WTC11 (cell line): Measurements from ENCODE around the gene CDC25B. TPM values are rescaled to one million over a fixed set of nuclear protein-coding genes. Genes with fewer than 3 reads are reported as not detected.

Source experiments
- ATAC-seq: fragments of 200-7000 bp; cut with Tn5 transposase; 2 replicates; pipeline ENCODE4 v1.10.0; 2021; ENCODE audit warnings: mild to moderate bottlenecking, moderate library complexity
- CTCF ChIA-PET: fragments of 300-600 bp; sonication (Branson Sonifier 250); formaldehyde crosslinking; loops from one replicate; lab custom pipeline; 2021; ENCODE audit warnings: antibody characterized with exemption; lab: Charles Lee
- POLR2A ChIA-PET: fragments of 350-600 bp; sonication (Branson Sonifier 250); formaldehyde crosslinking; loops from one replicate; lab custom pipeline; 2021; ENCODE audit warnings: antibody characterized with exemption; lab: Charles Lee
- DNase-seq: peaks from one replicate; pipeline ENCODE4 v3.0.0; 2021; ENCODE audit warnings: low spot score
- H3K27ac Mint-ChIP-seq: 2 replicates; pipeline ENCODE4 v1.8.0; 2021; ENCODE audit warnings: mixed read lengths
- H3K27me3 Mint-ChIP-seq: 2 replicates; pipeline ENCODE4 v1.8.0; 2021; ENCODE audit warnings: low read depth, mild to moderate bottlenecking, moderate library complexity, mixed read lengths
- H3K36me3 Mint-ChIP-seq: 2 replicates; pipeline ENCODE4 v1.8.0; 2021; ENCODE audit warnings: mixed read lengths
- H3K4me1 Mint-ChIP-seq: 2 replicates; pipeline ENCODE4 v1.8.0; 2022; ENCODE audit warnings: mixed read lengths
- H3K4me3 Mint-ChIP-seq: 2 replicates; pipeline ENCODE4 v1.8.0; 2021; ENCODE audit warnings: mild to moderate bottlenecking, moderate library complexity, mixed read lengths
- H3K9me3 Mint-ChIP-seq: 2 replicates; pipeline ENCODE4 v1.8.0; 2021; ENCODE audit warnings: mixed read lengths
- ELF4 ChIP-seq: sonication (generic); formaldehyde crosslinking; IDR thresholded peaks from 2 replicates; pipeline ENCODE4 v1.8.1; 2022; ENCODE audit warnings: low read depth, mild to moderate bottlenecking, moderate library complexity, missing genetic modification reagents
- EMX1 ChIP-seq: fragments of 250-450 bp; sonication (Bioruptor Pico); IDR thresholded peaks from 2 replicates; pipeline ENCODE4 v1.8.0; 2021; ENCODE audit warnings: mild to moderate bottlenecking
- ETV6 ChIP-seq: sonication (generic); formaldehyde crosslinking; IDR thresholded peaks from 2 replicates; pipeline ENCODE4 v1.8.1; 2022; ENCODE audit warnings: mild to moderate bottlenecking, missing genetic modification reagents
- NFE2L1 ChIP-seq: sonication (generic); formaldehyde crosslinking; IDR thresholded peaks from 2 replicates; pipeline ENCODE4 v1.8.1; 2023; ENCODE audit warnings: missing genetic modification reagents
- NR2C2 ChIP-seq: sonication (generic); formaldehyde crosslinking; IDR thresholded peaks from 2 replicates; pipeline ENCODE4 v1.8.0; 2022; ENCODE audit warnings: mild to moderate bottlenecking, missing genetic modification reagents
- ZBTB21 ChIP-seq: sonication (generic); formaldehyde crosslinking; IDR thresholded peaks from 2 replicates; pipeline ENCODE4 v1.8.1; 2023; ENCODE audit warnings: mild to moderate bottlenecking, missing genetic modification reagents, borderline replicate concordance
- ZNF219 ChIP-seq: sonication (generic); formaldehyde crosslinking; IDR thresholded peaks from 2 replicates; pipeline ENCODE4 v1.8.0; 2023; ENCODE audit warnings: missing genetic modification reagents, mild to moderate bottlenecking, borderline replicate concordance
- ZNF263 ChIP-seq: sonication (generic); formaldehyde crosslinking; IDR thresholded peaks from 2 replicates; pipeline ENCODE4 v1.8.1; 2022; ENCODE audit warnings: low read depth, mild to moderate bottlenecking, moderate library complexity, missing genetic modification reagents
- total RNA-seq: library from RNA; stranded (reverse); gene quantifications from 3 replicates; pipeline ENCODE4 v1.2.3, GENCODE V29; 2021
- TF ChIP-seq, protein P1 (sequence below): sonication (generic); formaldehyde crosslinking; IDR thresholded peaks from 2 replicates; pipeline ENCODE4 v1.8.1; 2023; ENCODE audit warnings: mild to moderate bottlenecking, moderate library complexity, missing genetic modification reagents
- TF ChIP-seq, protein P2 (sequence below): sonication (generic); formaldehyde crosslinking; IDR thresholded peaks from 2 replicates; pipeline ENCODE4 v1.8.1; 2022; ENCODE audit warnings: low read depth, mild to moderate bottlenecking, moderate library complexity, missing genetic modification reagents, borderline replicate concordance
- TF ChIP-seq, protein P3 (sequence below): sonication (generic); formaldehyde crosslinking; IDR thresholded peaks from 2 replicates; pipeline ENCODE4 v1.8.1; 2023; ENCODE audit warnings: mild to moderate bottlenecking, missing genetic modification reagents
- TF ChIP-seq, protein P4 (sequence below): fragments of 200-600 bp; IDR thresholded peaks from 2 replicates; pipeline ENCODE4 v1.8.0; 2022; ENCODE audit warnings: antibody characterized with exemption
- TF ChIP-seq, protein P5 (sequence below): sonication (generic); formaldehyde crosslinking; IDR thresholded peaks from 2 replicates; pipeline ENCODE4 v1.8.0; 2022; ENCODE audit warnings: mild to moderate bottlenecking, missing genetic modification reagents
- TF ChIP-seq, protein P6 (sequence below): sonication (generic); formaldehyde crosslinking; IDR thresholded peaks from 2 replicates; pipeline ENCODE4 v1.8.0; 2023; ENCODE audit warnings: mild to moderate bottlenecking, missing genetic modification reagents
- TF ChIP-seq, protein P7 (sequence below): sonication (generic); formaldehyde crosslinking; IDR thresholded peaks from 2 replicates; pipeline ENCODE4 v1.8.0; 2022; ENCODE audit warnings: mild to moderate bottlenecking, missing genetic modification reagents
- TF ChIP-seq, protein P8 (sequence below): sonication (generic); formaldehyde crosslinking; IDR thresholded peaks from 2 replicates; pipeline ENCODE4 v1.8.0; 2022; ENCODE audit warnings: mild to moderate bottlenecking, missing genetic modification reagents

CDC25B gene
- total RNA-seq, 1 experiment from 2014 or later, result 37.4 TPM

DNA sequence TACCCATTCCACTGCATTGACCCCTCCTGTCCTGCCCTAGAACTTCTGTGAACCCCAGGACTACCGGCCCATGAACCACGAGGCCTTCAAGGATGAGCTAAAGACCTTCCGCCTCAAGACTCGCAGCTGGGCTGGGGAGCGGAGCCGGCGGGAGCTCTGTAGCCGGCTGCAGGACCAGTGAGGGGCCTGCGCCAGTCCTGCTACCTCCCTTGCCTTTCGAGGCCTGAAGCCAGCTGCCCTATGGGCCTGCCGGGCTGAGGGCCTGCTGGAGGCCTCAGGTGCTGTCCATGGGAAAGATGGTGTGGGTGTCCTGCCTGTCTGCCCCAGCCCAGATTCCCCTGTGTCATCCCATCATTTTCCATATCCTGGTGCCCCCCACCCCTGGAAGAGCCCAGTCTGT, 8.7 kb downstream of the CDC25B start:
- DNase-seq (no peak), ATAC-seq (no peak)
- peaks cover 4% of the 10 kb centered on the region; the same call in 1 of the 2 replicates for H3K9me3 Mint-ChIP-seq
- H3K27me3 Mint-ChIP-seq, result peaks cover 6% of the 10 kb centered on the region; the same call in 1 of the 2 replicates
- H3K4me3 Mint-ChIP-seq, result no peak overlapping the region
- ChIA-PET POLR2A (no interaction called here), CTCF (interaction anchor here (0.8 to 1.1 kb wide), 2 partner anchors 14 to 50 kb away, joined by 3 to 4 read pairs; no protein-coding TSS in a partner anchor)
- no peak overlapping the region for H3K27ac Mint-ChIP-seq
- TF ChIP-seq EMX1 (CRISPR knock-in tag) (no peak), NR2C2 (CRISPR knock-in tag) (no peak), ZNF219 (CRISPR knock-in tag) (no peak), ETV6 (CRISPR knock-in tag) (no peak), NFE2L1 (CRISPR knock-in tag) (no peak), ELF4 (no peak), ZNF263 (CRISPR knock-in tag) (no peak), ZBTB21 (CRISPR knock-in tag) (no peak)
- TF ChIP-seq, protein P1, sequence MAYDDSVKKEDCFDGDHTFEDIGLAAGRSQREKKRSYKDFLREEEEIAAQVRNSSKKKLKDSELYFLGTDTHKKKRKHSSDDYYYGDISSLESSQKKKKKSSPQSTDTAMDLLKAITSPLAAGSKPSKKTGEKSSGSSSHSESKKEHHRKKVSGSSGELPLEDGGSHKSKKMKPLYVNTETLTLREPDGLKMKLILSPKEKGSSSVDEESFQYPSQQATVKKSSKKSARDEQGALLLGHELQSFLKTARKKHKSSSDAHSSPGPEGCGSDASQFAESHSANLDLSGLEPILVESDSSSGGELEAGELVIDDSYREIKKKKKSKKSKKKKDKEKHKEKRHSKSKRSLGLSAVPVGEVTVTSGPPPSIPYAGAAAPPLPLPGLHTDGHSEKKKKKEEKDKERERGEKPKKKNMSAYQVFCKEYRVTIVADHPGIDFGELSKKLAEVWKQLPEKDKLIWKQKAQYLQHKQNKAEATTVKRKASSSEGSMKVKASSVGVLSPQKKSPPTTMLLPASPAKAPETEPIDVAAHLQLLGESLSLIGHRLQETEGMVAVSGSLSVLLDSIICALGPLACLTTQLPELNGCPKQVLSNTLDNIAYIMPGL (CRISPR knock-in tag), result no peak
- TF ChIP-seq, protein P2, sequence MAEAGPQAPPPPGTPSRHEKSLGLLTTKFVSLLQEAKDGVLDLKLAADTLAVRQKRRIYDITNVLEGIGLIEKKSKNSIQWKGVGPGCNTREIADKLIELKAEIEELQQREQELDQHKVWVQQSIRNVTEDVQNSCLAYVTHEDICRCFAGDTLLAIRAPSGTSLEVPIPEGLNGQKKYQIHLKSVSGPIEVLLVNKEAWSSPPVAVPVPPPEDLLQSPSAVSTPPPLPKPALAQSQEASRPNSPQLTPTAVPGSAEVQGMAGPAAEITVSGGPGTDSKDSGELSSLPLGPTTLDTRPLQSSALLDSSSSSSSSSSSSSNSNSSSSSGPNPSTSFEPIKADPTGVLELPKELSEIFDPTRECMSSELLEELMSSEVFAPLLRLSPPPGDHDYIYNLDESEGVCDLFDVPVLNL (CRISPR knock-in tag), result no peak
- TF ChIP-seq, protein P3, sequence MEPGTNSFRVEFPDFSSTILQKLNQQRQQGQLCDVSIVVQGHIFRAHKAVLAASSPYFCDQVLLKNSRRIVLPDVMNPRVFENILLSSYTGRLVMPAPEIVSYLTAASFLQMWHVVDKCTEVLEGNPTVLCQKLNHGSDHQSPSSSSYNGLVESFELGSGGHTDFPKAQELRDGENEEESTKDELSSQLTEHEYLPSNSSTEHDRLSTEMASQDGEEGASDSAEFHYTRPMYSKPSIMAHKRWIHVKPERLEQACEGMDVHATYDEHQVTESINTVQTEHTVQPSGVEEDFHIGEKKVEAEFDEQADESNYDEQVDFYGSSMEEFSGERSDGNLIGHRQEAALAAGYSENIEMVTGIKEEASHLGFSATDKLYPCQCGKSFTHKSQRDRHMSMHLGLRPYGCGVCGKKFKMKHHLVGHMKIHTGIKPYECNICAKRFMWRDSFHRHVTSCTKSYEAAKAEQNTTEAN, result no peak
- TF ChIP-seq, protein P4, sequence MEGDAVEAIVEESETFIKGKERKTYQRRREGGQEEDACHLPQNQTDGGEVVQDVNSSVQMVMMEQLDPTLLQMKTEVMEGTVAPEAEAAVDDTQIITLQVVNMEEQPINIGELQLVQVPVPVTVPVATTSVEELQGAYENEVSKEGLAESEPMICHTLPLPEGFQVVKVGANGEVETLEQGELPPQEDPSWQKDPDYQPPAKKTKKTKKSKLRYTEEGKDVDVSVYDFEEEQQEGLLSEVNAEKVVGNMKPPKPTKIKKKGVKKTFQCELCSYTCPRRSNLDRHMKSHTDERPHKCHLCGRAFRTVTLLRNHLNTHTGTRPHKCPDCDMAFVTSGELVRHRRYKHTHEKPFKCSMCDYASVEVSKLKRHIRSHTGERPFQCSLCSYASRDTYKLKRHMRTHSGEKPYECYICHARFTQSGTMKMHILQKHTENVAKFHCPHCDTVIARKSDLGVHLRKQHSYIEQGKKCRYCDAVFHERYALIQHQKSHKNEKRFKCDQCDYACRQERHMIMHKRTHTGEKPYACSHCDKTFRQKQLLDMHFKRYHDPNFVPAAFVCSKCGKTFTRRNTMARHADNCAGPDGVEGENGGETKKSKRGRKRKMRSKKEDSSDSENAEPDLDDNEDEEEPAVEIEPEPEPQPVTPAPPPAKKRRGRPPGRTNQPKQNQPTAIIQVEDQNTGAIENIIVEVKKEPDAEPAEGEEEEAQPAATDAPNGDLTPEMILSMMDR, result no peak
- TF ChIP-seq, protein P5, sequence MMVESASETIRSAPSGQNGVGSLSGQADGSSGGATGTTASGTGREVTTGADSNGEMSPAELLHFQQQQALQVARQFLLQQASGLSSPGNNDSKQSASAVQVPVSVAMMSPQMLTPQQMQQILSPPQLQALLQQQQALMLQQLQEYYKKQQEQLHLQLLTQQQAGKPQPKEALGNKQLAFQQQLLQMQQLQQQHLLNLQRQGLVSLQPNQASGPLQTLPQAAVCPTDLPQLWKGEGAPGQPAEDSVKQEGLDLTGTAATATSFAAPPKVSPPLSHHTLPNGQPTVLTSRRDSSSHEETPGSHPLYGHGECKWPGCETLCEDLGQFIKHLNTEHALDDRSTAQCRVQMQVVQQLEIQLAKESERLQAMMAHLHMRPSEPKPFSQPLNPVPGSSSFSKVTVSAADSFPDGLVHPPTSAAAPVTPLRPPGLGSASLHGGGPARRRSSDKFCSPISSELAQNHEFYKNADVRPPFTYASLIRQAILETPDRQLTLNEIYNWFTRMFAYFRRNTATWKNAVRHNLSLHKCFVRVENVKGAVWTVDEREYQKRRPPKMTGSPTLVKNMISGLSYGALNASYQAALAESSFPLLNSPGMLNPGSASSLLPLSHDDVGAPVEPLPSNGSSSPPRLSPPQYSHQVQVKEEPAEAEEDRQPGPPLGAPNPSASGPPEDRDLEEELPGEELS (CRISPR knock-in tag), result no peak
- TF ChIP-seq, protein P6, sequence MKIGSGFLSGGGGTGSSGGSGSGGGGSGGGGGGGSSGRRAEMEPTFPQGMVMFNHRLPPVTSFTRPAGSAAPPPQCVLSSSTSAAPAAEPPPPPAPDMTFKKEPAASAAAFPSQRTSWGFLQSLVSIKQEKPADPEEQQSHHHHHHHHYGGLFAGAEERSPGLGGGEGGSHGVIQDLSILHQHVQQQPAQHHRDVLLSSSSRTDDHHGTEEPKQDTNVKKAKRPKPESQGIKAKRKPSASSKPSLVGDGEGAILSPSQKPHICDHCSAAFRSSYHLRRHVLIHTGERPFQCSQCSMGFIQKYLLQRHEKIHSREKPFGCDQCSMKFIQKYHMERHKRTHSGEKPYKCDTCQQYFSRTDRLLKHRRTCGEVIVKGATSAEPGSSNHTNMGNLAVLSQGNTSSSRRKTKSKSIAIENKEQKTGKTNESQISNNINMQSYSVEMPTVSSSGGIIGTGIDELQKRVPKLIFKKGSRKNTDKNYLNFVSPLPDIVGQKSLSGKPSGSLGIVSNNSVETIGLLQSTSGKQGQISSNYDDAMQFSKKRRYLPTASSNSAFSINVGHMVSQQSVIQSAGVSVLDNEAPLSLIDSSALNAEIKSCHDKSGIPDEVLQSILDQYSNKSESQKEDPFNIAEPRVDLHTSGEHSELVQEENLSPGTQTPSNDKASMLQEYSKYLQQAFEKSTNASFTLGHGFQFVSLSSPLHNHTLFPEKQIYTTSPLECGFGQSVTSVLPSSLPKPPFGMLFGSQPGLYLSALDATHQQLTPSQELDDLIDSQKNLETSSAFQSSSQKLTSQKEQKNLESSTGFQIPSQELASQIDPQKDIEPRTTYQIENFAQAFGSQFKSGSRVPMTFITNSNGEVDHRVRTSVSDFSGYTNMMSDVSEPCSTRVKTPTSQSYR, result no peak
- TF ChIP-seq, protein P7, sequence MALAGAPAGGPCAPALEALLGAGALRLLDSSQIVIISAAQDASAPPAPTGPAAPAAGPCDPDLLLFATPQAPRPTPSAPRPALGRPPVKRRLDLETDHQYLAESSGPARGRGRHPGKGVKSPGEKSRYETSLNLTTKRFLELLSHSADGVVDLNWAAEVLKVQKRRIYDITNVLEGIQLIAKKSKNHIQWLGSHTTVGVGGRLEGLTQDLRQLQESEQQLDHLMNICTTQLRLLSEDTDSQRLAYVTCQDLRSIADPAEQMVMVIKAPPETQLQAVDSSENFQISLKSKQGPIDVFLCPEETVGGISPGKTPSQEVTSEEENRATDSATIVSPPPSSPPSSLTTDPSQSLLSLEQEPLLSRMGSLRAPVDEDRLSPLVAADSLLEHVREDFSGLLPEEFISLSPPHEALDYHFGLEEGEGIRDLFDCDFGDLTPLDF (CRISPR knock-in tag), result no peak
- TF ChIP-seq, protein P8, sequence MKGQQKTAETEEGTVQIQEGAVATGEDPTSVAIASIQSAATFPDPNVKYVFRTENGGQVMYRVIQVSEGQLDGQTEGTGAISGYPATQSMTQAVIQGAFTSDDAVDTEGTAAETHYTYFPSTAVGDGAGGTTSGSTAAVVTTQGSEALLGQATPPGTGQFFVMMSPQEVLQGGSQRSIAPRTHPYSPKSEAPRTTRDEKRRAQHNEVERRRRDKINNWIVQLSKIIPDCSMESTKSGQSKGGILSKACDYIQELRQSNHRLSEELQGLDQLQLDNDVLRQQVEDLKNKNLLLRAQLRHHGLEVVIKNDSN (CRISPR knock-in tag), result no peak
- H3K36me3 Mint-ChIP-seq, result peaks cover 49% of the 10 kb centered on the region
- peaks cover 35% of the 10 kb centered on the region for H3K4me1 Mint-ChIP-seq
